ENCODE measurements around the gene INO80D. TPM values are rescaled to one million over a fixed set of nuclear protein-coding genes. Genes with fewer than 3 reads are reported as not detected.

The INO80D gene
- total RNA-seq, 6 experiments from 2014 or later: 11.3 to 13.1 (median 12.0) TPM

GRCh38 chr2:206000776-206001175 lies 85.2 kb downstream of the INO80D start:
- TF ChIP-seq, protein P1, sequence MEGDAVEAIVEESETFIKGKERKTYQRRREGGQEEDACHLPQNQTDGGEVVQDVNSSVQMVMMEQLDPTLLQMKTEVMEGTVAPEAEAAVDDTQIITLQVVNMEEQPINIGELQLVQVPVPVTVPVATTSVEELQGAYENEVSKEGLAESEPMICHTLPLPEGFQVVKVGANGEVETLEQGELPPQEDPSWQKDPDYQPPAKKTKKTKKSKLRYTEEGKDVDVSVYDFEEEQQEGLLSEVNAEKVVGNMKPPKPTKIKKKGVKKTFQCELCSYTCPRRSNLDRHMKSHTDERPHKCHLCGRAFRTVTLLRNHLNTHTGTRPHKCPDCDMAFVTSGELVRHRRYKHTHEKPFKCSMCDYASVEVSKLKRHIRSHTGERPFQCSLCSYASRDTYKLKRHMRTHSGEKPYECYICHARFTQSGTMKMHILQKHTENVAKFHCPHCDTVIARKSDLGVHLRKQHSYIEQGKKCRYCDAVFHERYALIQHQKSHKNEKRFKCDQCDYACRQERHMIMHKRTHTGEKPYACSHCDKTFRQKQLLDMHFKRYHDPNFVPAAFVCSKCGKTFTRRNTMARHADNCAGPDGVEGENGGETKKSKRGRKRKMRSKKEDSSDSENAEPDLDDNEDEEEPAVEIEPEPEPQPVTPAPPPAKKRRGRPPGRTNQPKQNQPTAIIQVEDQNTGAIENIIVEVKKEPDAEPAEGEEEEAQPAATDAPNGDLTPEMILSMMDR (IDR thresholded peaks at IDR 0.05): no peak
- H3K36me3 Mint-ChIP-seq (ENCODE audit: low read depth): peaks cover 17% of the 10 kb centered on the region
- H3K4me3 Mint-ChIP-seq: no peak overlapping the region
- no peaks in the 10 kb centered on the region for H3K27me3 Mint-ChIP-seq (ENCODE audit: insufficient read depth)
- peaks cover 22% of the 10 kb centered on the region for H3K4me1 Mint-ChIP-seq (ENCODE audit: low read depth)
- no peaks in the 10 kb centered on the region for H3K9me3 Mint-ChIP-seq
- no peak overlapping the region for H3K27ac Mint-ChIP-seq
- no peak for DNase-seq

- Mint-ChIP-seq H3K27ac (no peak overlapping the region), H3K27me3 (ENCODE audit: insufficient read depth) (no peaks in the 10 kb centered on the region), H3K36me3 (ENCODE audit: low read depth) (peaks cover 4% of the 10 kb centered on the region; the same call in 1 of the 2 replicates), H3K9me3 (no peaks in the 10 kb centered on the region), H3K4me3 (no peak overlapping the region), H3K4me1 (ENCODE audit: low read depth) (peaks cover 22% of the 10 kb centered on the region)
- TF ChIP-seq, protein P1 (IDR thresholded peaks at IDR 0.05): no peak
- no peak for DNase-seq
Measured at GRCh38 chr2:205998583-205998982, 87.4 kb downstream of the INO80D start.

DNA sequence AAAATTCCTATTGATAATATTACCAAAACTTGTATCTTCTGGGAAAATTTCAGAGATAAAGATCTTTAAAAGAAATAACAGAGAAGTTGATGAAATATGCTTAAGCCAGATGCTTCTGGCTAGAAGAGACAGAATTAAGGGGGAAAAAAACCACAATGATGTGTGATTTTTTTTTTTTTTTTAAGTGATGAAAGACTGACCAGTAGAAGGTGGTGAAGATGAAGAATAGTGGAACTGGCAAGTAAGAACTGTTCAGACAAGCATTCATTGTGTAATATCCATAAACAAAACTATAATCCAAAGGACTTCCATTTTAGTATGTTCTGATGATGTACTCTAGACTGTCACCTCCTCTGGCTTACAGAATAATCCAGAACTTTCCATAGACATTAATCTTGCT lies 89.8 kb downstream of the INO80D start:
- Mint-ChIP-seq H3K9me3 (no peaks in the 10 kb centered on the region), H3K36me3 (ENCODE audit: low read depth) (no peaks in the 10 kb centered on the region), H3K27ac (no peak overlapping the region), H3K4me3 (no peak overlapping the region), H3K4me1 (ENCODE audit: low read depth) (peaks cover 7% of the 10 kb centered on the region), H3K27me3 (ENCODE audit: insufficient read depth) (no peaks in the 10 kb centered on the region)
- DNase-seq: no peak
- TF ChIP-seq, protein P1 (IDR thresholded peaks at IDR 0.05): no peak

DNA sequence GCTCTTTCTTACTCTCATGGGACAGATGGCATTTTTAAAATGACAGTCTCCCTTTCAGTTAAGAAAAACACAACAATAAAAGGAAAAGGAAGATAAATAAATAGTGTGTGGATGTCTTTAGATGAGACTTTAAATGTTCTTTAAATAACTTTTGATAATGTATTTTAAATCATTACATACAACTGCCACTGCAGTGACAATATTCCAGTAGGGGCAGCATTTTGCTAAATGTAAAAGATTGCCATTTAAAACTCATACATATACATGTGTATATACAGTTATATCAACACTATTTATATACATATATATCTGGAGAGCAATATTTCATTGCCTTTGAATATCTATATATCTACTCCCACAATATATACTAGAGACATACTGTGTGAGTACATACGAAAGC lies 90.7 kb downstream of the INO80D start:
- H3K36me3 Mint-ChIP-seq (ENCODE audit: low read depth): no peaks in the 10 kb centered on the region
- TF ChIP-seq, protein P1 (IDR thresholded peaks at IDR 0.05): peak; percentile 56
- H3K9me3 Mint-ChIP-seq: no peaks in the 10 kb centered on the region
- no peak for DNase-seq
- H3K27me3 Mint-ChIP-seq (ENCODE audit: insufficient read depth): peaks cover 2% of the 10 kb centered on the region; the same call in 1 of the 2 replicates
- H3K4me3 Mint-ChIP-seq: no peak overlapping the region
- peaks cover 7% of the 10 kb centered on the region for H3K4me1 Mint-ChIP-seq (ENCODE audit: low read depth)
- H3K27ac Mint-ChIP-seq: no peak overlapping the region

GRCh38 chr2:205994344-205994743 lies 91.6 kb downstream of the INO80D start:
- no peak overlapping the region for H3K4me3 Mint-ChIP-seq
- H3K9me3 Mint-ChIP-seq: no peaks in the 10 kb centered on the region
- peaks cover 2% of the 10 kb centered on the region; the same call in 1 of the 2 replicates for H3K27me3 Mint-ChIP-seq (ENCODE audit: insufficient read depth)
- DNase-seq: no peak
- TF ChIP-seq, protein P1 (IDR thresholded peaks at IDR 0.05): no peak
- peaks cover 7% of the 10 kb centered on the region for H3K4me1 Mint-ChIP-seq (ENCODE audit: low read depth)
- no peak overlapping the region for H3K27ac Mint-ChIP-seq
- H3K36me3 Mint-ChIP-seq (ENCODE audit: low read depth): no peaks in the 10 kb centered on the region

- Mint-ChIP-seq H3K9me3 (no peaks in the 10 kb centered on the region), H3K4me1 (ENCODE audit: low read depth) (no peaks in the 10 kb centered on the region), H3K36me3 (ENCODE audit: low read depth) (no peaks in the 10 kb centered on the region), H3K27me3 (ENCODE audit: insufficient read depth) (peaks cover 5% of the 10 kb centered on the region; the same call in 1 of the 2 replicates), H3K27ac (no peak overlapping the region), H3K4me3 (no peak overlapping the region)
- TF ChIP-seq, protein P1 (IDR thresholded peaks at IDR 0.05): no peak
- no peak for DNase-seq
Measured at GRCh38 chr2:205990104-205990503, 95.9 kb downstream of the INO80D start.
